Measurements from ENCODE around the gene ANXA6. TPM values are rescaled to one million over a fixed set of nuclear protein-coding genes. Genes with fewer than 3 reads are reported as not detected.

ANXA6 gene
- total RNA-seq, 4 donors from 2014 or later, result 267 to 470 (median 382) TPM

GRCh38 chr5:151198861-151199260 is 41.3 kb upstream of the ANXA6 start:
- TF ChIP-seq, protein P1, sequence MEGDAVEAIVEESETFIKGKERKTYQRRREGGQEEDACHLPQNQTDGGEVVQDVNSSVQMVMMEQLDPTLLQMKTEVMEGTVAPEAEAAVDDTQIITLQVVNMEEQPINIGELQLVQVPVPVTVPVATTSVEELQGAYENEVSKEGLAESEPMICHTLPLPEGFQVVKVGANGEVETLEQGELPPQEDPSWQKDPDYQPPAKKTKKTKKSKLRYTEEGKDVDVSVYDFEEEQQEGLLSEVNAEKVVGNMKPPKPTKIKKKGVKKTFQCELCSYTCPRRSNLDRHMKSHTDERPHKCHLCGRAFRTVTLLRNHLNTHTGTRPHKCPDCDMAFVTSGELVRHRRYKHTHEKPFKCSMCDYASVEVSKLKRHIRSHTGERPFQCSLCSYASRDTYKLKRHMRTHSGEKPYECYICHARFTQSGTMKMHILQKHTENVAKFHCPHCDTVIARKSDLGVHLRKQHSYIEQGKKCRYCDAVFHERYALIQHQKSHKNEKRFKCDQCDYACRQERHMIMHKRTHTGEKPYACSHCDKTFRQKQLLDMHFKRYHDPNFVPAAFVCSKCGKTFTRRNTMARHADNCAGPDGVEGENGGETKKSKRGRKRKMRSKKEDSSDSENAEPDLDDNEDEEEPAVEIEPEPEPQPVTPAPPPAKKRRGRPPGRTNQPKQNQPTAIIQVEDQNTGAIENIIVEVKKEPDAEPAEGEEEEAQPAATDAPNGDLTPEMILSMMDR (IDR thresholded peaks at IDR 0.05; ENCODE audit: low read depth), result no peak

- TF ChIP-seq, protein P1 (IDR thresholded peaks at IDR 0.05; ENCODE audit: low read depth), result no peak
These were observed 39.1 kb upstream of the ANXA6 start for GRCh38 chr5:151196556-151197290.

GRCh38 chr5:151195622-151196021 is 38.0 kb upstream of the ANXA6 start:
- TF ChIP-seq, protein P1 (IDR thresholded peaks at IDR 0.05; ENCODE audit: low read depth), result no peak

DNA sequence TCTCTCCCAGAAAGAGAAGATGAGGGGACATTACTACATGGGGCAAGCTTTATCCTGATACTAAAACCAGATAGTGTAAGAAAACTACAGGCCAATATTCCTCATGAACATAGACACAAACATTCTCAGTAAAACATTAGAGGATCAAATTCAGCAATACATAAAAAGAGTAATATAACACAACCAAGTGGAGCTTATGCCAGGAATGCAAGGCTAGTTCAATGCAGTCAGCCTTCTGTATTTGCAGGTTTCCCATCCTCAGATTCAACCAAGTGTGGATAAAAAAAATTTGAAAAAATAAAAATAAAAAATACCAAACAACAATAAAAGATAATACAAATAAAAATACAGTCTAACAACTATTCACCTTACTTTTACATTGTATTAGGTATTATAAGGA is 35.0 kb upstream of the ANXA6 start:
- TF ChIP-seq, protein P1 (IDR thresholded peaks at IDR 0.05; ENCODE audit: low read depth), result no peak

- TF ChIP-seq, protein P1 (IDR thresholded peaks at IDR 0.05; ENCODE audit: low read depth), result no peak
These were observed 34.1 kb upstream of the ANXA6 start for GRCh38 chr5:151191661-151192060.

- TF ChIP-seq, protein P1 (IDR thresholded peaks at IDR 0.05; ENCODE audit: low read depth), result no peak
These were observed 31.6 kb upstream of the ANXA6 start for GRCh38 chr5:151189151-151189550.

DNA sequence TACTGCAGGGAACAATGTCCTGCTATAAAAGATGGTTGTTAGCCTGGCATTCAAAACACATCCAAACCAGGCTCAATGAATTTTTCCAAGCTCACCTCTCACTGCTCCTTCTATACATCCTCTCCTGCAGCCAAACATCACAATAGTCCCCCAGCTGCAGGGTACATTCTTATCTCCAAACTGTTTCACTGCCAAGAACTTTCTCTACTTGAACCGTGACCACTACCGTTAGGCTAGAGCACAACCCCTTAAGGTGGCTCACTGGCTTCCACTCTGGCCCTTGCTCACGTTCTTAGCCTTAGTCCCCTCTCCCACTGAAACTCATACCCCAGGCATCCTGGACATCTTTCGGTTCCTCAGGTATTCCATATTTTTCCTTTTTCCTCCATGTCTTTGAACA is 29.0 kb upstream of the ANXA6 start:
- TF ChIP-seq, protein P1 (IDR thresholded peaks at IDR 0.05; ENCODE audit: low read depth), result no peak

All from subcutaneous adipose tissue (tissue), 4 donors.